K562 (cell line): ENCODE measurements around the gene ATXN10. TPM values are rescaled to one million over a fixed set of nuclear protein-coding genes. Genes with fewer than 3 reads are reported as not detected.
A peak's percentile ranks its signal among the peaks of the same experiment; 100 is the strongest.

Source experiments
- ATAC-seq: fragments of 200-7000 bp; cut with Tn5 transposase; 3 replicates; pipeline ENCODE4 v1.9.1; 2020; ENCODE audit warnings: moderate library complexity
- BruUV-seq: library from RNA; stranded (reverse); fragments of 400-500 nt; replicated peaks from 2 replicates; lab custom pipeline; 2021; lab: Mats Ljungman, UMichigan
- CTCF ChIA-PET: fragments of 300-600 bp; formaldehyde crosslinking; extraction: SDS; loops from one replicate; lab custom pipeline; 2021; ENCODE audit warnings: low intra/inter-chr PET ratio; lab: Yijun Ruan, JAX
- POLR2A ChIA-PET: fragments of 300-600, 350-650 bp; sonication (Branson Sonifier 250); formaldehyde crosslinking; extraction: SDS; loops from one replicate; lab custom pipeline; 2021; ENCODE audit warnings: antibody characterized with exemption, inconsistent platforms; lab: Yijun Ruan, JAX
- DNase-seq, 4 experiments: peaks; one replicate each; pipeline versions ENCODE4 v3.0.0 to v3.0.0-alpha.2; 2011 to 2018; ENCODE audit warnings: low spot score in 3 of 4, mixed read lengths in 3 of 4; ENCODE audit errors: extremely low read depth in 1 of 4
- FAIRE-seq: peaks from 2 replicates; lab custom pipeline; 2011; peaks lifted over from hg19 to GRCh38; lab: Jason Lieb, UNC
- H2AFZ ChIP-seq: 2 replicates; pipeline ENCODE4 v1.6.0; 2011; ENCODE audit warnings: low read depth, low read length, control low read depth, inconsistent platforms
- H3K27ac ChIP-seq: fragments of 200-600 bp; 3 replicates; pipeline ENCODE4 v1.8.0; 2011; ENCODE audit warnings: low read depth, mild to moderate bottlenecking, control low read depth, inconsistent platforms, low read length, moderate library complexity, mixed read lengths; ENCODE audit errors: extremely low read depth
- H3K27me3 ChIP-seq, 2 experiments: fragments of 300-600 bp in 1 of 2; 2 replicates in 1 of 2; 3 replicates in 1 of 2; pipeline versions ENCODE4 v1.6.0 to v1.8.0; 2011; ENCODE audit warnings: inconsistent platforms in 2 of 2, low read length in 2 of 2, mild to moderate bottlenecking in 1 of 2, mixed read lengths in 1 of 2, moderate library complexity in 1 of 2; ENCODE audit not compliant: control insufficient read depth in 2 of 2, insufficient read depth in 2 of 2
- H3K36me3 ChIP-seq: fragments of 300-600 bp; 3 replicates; pipeline ENCODE4 v1.8.0; 2011; ENCODE audit warnings: mild to moderate bottlenecking, low read length, inconsistent platforms; ENCODE audit not compliant: control insufficient read depth, insufficient read depth
- H3K4me1 ChIP-seq, 2 experiments: fragments of 200-600 bp in 1 of 2; replicated peaks in 1 of 2; 2 replicates in 1 of 2; 3 replicates in 1 of 2; pipeline versions ENCODE4 v1.5.1 to v1.8.0; 2011; ENCODE audit warnings: inconsistent platforms in 2 of 2, low read length in 2 of 2, mild to moderate bottlenecking in 1 of 2, mixed read lengths in 1 of 2, moderate library complexity in 1 of 2; ENCODE audit not compliant: control insufficient read depth in 2 of 2, insufficient read depth in 2 of 2
- H3K4me2 ChIP-seq: 2 replicates; pipeline ENCODE4 v1.6.1; 2011; ENCODE audit warnings: low read length, control low read depth, inconsistent platforms, mixed read lengths; ENCODE audit not compliant: insufficient read depth
- H3K4me3 ChIP-seq: fragments of 200-600 bp; sonication (generic), shearing (Covaris generic); 2 replicates; pipeline ENCODE4 v1.5.1; 2016; ENCODE audit warnings: control low read depth, inconsistent platforms
- H3K79me2 ChIP-seq: fragments of 200-600 bp; 3 replicates; pipeline ENCODE4 v1.8.0; 2011; ENCODE audit warnings: low read length, inconsistent platforms; ENCODE audit not compliant: control insufficient read depth, insufficient read depth
- H3K9ac ChIP-seq, 2 experiments: 2 replicates each; pipeline versions ENCODE4 v1.6.0 to v1.6.1; 2011; ENCODE audit warnings: low read depth in 2 of 2, low read length in 2 of 2, control low read depth in 1 of 2, inconsistent platforms in 1 of 2, mild to moderate bottlenecking in 1 of 2, mixed read lengths in 1 of 2; ENCODE audit not compliant: insufficient read depth in 1 of 2
- H3K9me1 ChIP-seq: one replicate; pipeline ENCODE4 v1.6.0; 2011; ENCODE audit warnings: inconsistent platforms, mild to moderate bottlenecking, low read length, moderate library complexity; ENCODE audit not compliant: control insufficient read depth, insufficient read depth
- H3K9me3 ChIP-seq: replicated peaks from 2 replicates; pipeline ENCODE4 v1.5.1; 2011; ENCODE audit warnings: low read depth, low read length, inconsistent platforms; ENCODE audit not compliant: control insufficient read depth, insufficient read depth
- H4K20me1 ChIP-seq: replicated peaks from 2 replicates; pipeline ENCODE4 v1.6.1; 2011; ENCODE audit warnings: low read length, inconsistent platforms, mixed read lengths; ENCODE audit not compliant: control insufficient read depth, insufficient read depth
- CBFA2T2 ChIP-seq: fragments of 450-650 bp; conservative IDR thresholded peaks from 2 replicates; pipeline ENCODE4 v1.6.1; 2017; ENCODE audit warnings: mild to moderate bottlenecking
- CBFA2T3 ChIP-seq: fragments of 450-650 bp; IDR thresholded peaks from 2 replicates; pipeline ENCODE4 v1.6.1; 2017
- HMG20B ChIP-seq: fragments of 250-450 bp; sonication (Bioruptor Pico); IDR thresholded peaks from 2 replicates; pipeline ENCODE4 v1.5.0; 2021; ENCODE audit warnings: mild to moderate bottlenecking
- MEIS2 ChIP-seq: fragments of 450-650 bp; IDR thresholded peaks from 2 replicates; pipeline ENCODE4 v1.6.1; 2014; ENCODE audit warnings: mild to moderate bottlenecking; ENCODE audit not compliant: partially characterized antibody
- TOE1 ChIP-seq, 2 experiments: fragments of 450-650 bp in 1 of 2; sonication (generic) in 1 of 2; formaldehyde crosslinking in 1 of 2; IDR thresholded peaks; 2 replicates each; pipeline versions ENCODE4 v1.7.1 to v1.8.0; 2016 to 2022; ENCODE audit warnings: borderline replicate concordance in 2 of 2, mild to moderate bottlenecking in 2 of 2, antibody characterized with exemption in 1 of 2, inconsistent platforms in 1 of 2, low read depth in 1 of 2, missing genetic modification reagents in 1 of 2, moderate library complexity in 1 of 2
- ZNF12 ChIP-seq: sonication (generic); formaldehyde crosslinking; IDR thresholded peaks from 2 replicates; pipeline ENCODE4 v1.4.0; 2020; ENCODE audit warnings: mild to moderate bottlenecking, missing genetic modification reagents
- ZNF644 ChIP-seq: fragments of 200-800 bp; sonication (Bioruptor generic); IDR thresholded peaks from 2 replicates; pipeline ENCODE4 v1.6.1; 2016; ENCODE audit warnings: low read depth, missing genetic modification characterization, missing compliant biosample characterization
- ZNF778 ChIP-seq: fragments of 450-650 bp; formaldehyde crosslinking; IDR thresholded peaks from 2 replicates; pipeline ENCODE4 v1.4.0; 2020; ENCODE audit warnings: mild to moderate bottlenecking, moderate library complexity
- WGBS: fragments of 100-300 bp; shearing (Covaris generic); methylation state at CpG from one replicate; pipeline ENCODE4 v1.1.6; 2016; ENCODE audit warnings: low coverage, mixed read lengths; ENCODE audit not compliant: insufficient coverage; ENCODE audit errors: missing lambda C conversion rate; 5-methylcytosine and 5-hydroxymethylcytosine counted together
- in situ Hi-C: fragments of 300-500 bp; cut with MboI; formaldehyde crosslinking; loops from 4 replicates; pipeline ENCODE4 v1.15.0; 2018; ENCODE audit warnings: inconsistent platforms, mixed read lengths
- intact Hi-C: fragments of 100-400 bp; cut with micrococcal nuclease; formaldehyde crosslinking; loops from 2 replicates; pipeline ENCODE4 v1.14.2; 2022
- polyA plus RNA-seq, 8 experiments: library from polyadenylated mRNA; depleted of rRNA in 4 of 8; stranded (reverse) in 5 of 8; unstranded in 3 of 8; fragments of >200 nt; fragmentation: Nextera tagmentation in 2 of 8; fragmentation: Illumina TruSeq in 1 of 8; extraction: Ambion mirVana in 2 of 8; extraction: Trizol in 1 of 8; gene quantifications; 2 replicates each; pipeline versions ENCODE4 v1.2.1 to v1.2.3, GENCODE V29; 2011 to 2014; ENCODE audit warnings: inconsistent platforms in 1 of 8, missing spikeins in 1 of 8
- total RNA-seq, 7 experiments: library from RNA; depleted of rRNA in 6 of 7; stranded (reverse); fragments of >200 nt in 6 of 7; fragmentation: Illumina TruSeq in 2 of 7; extraction: Trizol in 2 of 7; gene quantifications; 2 replicates each; pipeline versions ENCODE4 v1.2.1 to v1.2.3, GENCODE V29; 2011 to 2021; ENCODE audit warnings: low replicate concordance in 1 of 7
- TF ChIP-seq, protein P1 (sequence below): fragments of 450-650 bp; IDR thresholded peaks from 2 replicates; pipeline ENCODE4 v1.6.1; 2016; ENCODE audit warnings: low read depth, mild to moderate bottlenecking, moderate library complexity
- TF ChIP-seq, protein P2 (sequence below): fragments of 450-650 bp; IDR thresholded peaks from 2 replicates; pipeline ENCODE4 v1.6.1; 2017; ENCODE audit warnings: antibody characterized with exemption

The ATXN10 gene
- total and polyA plus RNA-seq, 9 of the 15 experiments (the other 6 are each of a cell fraction or from before 2014, with no cell fraction given): 11.5 to 190 (median 33.6) TPM

DNA sequence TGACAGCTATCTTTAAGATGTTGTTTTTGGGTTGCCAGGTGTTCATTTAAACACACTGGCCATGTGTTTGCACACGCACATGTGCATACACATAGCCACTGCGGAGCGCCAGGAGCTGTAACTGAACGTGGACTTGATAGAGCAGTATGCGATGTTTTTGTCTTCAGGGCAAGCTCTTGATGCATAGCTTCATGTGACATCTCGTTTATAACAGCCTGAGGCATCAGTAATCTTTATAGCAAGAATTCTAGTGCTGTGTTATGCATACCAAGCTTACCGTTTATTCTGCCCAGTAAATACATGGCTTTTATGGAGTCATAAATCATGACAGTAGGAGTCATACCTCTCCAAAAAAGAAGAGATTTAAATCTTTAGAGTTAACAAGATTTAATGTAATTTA lies 87.0 kb downstream of the ATXN10 start (continued):
- TF ChIP-seq TOE1 (IDR thresholded peaks at IDR 0.05; ENCODE audit: borderline replicate concordance): no peak
- no peak for TF ChIP-seq TOE1 (CRISPR knock-in tag; IDR thresholded peaks at IDR 0.05; ENCODE audit: borderline replicate concordance, low read depth)
- TF ChIP-seq, protein P1, sequence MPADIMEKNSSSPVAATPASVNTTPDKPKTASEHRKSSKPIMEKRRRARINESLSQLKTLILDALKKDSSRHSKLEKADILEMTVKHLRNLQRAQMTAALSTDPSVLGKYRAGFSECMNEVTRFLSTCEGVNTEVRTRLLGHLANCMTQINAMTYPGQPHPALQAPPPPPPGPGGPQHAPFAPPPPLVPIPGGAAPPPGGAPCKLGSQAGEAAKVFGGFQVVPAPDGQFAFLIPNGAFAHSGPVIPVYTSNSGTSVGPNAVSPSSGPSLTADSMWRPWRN: no peak

DNA sequence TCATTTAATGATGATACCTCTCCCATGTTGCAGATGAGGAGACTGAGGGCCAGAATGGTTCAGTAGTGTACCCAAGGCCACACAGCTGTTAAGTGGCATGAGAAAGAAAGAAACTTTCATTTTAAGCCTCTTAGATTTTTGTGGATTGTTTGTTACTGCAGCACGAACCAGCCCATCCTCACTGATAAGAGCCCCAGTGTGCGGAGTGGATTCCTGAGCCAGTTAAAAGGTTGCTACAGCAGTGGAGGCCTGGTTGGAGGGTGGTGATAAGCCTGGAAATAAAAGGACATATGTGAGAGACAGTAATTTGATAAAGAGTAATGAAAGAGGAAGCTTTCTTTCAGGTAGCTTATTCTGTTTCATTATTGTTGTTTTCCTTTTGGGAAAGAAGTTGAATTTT lies 89.0 kb downstream of the ATXN10 start:
- in situ Hi-C loops: no loop called here
- Histone ChIP-seq H3K36me3 (no peaks in the 10 kb centered on the region; the same call in 2 of the 3 replicates), H3K9me3 (no peaks in the 10 kb centered on the region; the same call in 1 of the 2 replicates)
- BruUV-seq: no TSS peak
- TF ChIP-seq MEIS2 (no peak), ZNF778 (no peak), ZNF12 (CRISPR knock-in tag) (peak; percentile 97), CBFA2T3 (peak; percentile 61; the same call in 1 of the 2 replicates), HMG20B (CRISPR knock-in tag) (no peak), CBFA2T2 (peak; percentile 27; the same call in 1 of the 2 replicates), ZNF644 (tag) (no peak)
- TF ChIP-seq, protein P2, sequence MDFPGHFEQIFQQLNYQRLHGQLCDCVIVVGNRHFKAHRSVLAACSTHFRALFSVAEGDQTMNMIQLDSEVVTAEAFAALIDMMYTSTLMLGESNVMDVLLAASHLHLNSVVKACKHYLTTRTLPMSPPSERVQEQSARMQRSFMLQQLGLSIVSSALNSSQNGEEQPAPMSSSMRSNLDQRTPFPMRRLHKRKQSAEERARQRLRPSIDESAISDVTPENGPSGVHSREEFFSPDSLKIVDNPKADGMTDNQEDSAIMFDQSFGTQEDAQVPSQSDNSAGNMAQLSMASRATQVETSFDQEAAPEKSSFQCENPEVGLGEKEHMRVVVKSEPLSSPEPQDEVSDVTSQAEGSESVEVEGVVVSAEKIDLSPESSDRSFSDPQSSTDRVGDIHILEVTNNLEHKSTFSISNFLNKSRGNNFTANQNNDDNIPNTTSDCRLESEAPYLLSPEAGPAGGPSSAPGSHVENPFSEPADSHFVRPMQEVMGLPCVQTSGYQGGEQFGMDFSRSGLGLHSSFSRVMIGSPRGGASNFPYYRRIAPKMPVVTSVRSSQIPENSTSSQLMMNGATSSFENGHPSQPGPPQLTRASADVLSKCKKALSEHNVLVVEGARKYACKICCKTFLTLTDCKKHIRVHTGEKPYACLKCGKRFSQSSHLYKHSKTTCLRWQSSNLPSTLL: no peak
- TF ChIP-seq, all 486 proteins: peak for 3
- Histone ChIP-seq H3K9me1 (no peaks in the 10 kb centered on the region), H3K27me3 (no peaks in the 10 kb centered on the region), H2AFZ (no peak overlapping the region), H3K4me2 (no peak overlapping the region), H3K79me2 (no peaks in the 10 kb centered on the region), H3K27ac (no peak overlapping the region), H4K20me1 (no peaks in the 10 kb centered on the region), H3K4me1 (no peaks in the 10 kb centered on the region; a peak in 1 of 5 replicates), H3K4me3 (no peak overlapping the region), H3K9ac (no peak overlapping the region)
- no peak for FAIRE-seq
- peak in 2 of 4 experiments; percentile 26 to 29 for DNase-seq
- 32% methylated on average over 2 of the region's 2 CpGs for WGBS
- intact Hi-C loops: no loop called here
- ATAC-seq: no peak
- ChIA-PET CTCF (no interaction called here), POLR2A (no interaction called here)
